LNCAP (cell line): ENCODE data around the gene MAP3K20.

Source experiments
- TF ChIP-seq, protein P1 (sequence below): fragments of 450-650 bp; IDR thresholded peaks from 2 replicates; pipeline ENCODE4 v1.5.1; 2017; ENCODE audit warnings: mild to moderate bottlenecking

Gene MAP3K20

DNA sequence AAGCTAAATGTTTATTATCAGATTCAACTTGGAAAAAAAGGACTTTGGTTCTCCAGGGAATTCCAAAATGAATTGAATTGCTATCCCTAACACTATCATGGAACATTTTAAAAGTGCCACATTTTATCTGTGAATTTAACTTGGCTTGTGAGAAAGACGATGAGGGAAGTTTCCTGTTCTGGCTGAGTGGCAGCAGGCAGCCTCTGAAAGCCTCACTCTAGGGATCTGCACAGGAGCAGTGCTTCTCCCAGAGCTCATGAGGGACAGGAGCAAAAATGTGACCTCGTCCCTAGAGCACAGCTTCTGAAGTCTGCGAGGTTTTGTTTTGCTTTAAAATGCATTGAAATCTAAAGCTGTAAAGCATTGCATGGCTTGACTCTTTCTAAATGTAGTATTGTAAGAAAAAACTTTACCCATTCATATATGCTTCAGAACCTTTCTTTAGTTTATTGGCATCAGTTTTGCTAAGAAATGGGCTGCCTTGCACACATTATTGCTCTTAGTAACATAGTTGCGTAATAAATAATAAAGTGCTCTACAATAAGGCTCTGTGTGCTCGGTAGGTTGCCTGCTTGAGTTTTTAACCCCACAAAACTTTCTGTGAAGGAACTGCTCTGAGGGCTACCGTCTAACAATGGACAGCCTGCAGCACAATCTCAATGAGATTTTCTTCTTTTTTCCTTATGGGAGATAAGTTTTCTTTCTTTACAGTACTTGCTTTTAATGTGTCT is 142.8 kb downstream of the MAP3K20 start:
- TF ChIP-seq, protein P1, sequence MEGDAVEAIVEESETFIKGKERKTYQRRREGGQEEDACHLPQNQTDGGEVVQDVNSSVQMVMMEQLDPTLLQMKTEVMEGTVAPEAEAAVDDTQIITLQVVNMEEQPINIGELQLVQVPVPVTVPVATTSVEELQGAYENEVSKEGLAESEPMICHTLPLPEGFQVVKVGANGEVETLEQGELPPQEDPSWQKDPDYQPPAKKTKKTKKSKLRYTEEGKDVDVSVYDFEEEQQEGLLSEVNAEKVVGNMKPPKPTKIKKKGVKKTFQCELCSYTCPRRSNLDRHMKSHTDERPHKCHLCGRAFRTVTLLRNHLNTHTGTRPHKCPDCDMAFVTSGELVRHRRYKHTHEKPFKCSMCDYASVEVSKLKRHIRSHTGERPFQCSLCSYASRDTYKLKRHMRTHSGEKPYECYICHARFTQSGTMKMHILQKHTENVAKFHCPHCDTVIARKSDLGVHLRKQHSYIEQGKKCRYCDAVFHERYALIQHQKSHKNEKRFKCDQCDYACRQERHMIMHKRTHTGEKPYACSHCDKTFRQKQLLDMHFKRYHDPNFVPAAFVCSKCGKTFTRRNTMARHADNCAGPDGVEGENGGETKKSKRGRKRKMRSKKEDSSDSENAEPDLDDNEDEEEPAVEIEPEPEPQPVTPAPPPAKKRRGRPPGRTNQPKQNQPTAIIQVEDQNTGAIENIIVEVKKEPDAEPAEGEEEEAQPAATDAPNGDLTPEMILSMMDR = no peak

DNA sequence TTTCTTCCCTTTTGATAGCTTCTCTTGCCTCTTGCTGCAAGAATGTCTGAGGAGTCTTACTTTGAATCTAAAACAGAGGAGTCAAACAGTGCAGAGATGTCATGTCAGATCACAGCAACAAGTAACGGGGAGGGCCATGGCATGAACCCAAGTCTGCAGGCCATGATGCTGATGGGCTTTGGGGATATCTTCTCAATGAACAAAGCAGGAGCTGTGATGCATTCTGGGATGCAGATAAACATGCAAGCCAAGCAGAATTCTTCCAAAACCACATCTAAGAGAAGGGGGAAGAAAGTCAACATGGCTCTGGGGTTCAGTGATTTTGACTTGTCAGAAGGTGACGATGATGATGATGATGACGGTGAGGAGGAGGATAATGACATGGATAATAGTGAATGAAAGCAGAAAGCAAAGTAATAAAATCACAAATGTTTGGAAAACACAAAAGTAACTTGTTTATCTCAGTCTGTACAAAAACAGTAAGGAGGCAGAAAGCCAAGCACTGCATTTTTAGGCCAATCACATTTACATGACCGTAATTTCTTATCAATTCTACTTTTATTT is 145.6 kb downstream of the MAP3K20 start:
- TF ChIP-seq, protein P1 = no peak

DNA sequence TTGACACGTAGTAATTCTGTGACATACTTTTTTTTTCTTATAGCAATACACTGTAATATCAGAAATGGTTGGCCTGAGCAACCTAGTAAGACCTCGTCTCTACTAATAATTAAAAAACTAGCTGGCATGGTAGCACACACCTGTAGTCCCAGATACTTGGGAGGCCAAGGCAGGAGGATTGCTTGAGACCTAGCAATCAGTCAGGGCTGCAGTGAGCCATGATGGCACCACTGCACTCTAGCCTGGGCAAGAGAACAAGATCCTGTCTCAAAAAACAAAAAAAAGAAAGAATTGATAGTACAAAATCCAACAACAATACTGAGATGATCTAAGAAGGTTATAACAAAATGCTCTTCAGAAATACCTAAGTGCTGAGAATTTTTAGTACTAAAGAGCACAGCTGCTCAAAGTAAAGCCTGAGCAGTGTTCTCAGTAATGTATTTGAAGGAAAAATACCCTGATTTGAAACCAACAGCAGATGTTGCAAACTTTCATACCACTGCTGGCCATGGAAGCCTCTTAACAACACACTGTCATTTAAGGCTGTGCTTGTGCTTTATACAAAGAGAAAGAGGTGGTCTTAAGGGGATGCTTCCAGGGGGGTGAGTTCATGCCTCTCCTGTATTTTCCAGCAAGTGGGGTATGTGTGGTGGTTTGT is 146.4 kb downstream of the MAP3K20 start:
- TF ChIP-seq, protein P1 = no peak

DNA sequence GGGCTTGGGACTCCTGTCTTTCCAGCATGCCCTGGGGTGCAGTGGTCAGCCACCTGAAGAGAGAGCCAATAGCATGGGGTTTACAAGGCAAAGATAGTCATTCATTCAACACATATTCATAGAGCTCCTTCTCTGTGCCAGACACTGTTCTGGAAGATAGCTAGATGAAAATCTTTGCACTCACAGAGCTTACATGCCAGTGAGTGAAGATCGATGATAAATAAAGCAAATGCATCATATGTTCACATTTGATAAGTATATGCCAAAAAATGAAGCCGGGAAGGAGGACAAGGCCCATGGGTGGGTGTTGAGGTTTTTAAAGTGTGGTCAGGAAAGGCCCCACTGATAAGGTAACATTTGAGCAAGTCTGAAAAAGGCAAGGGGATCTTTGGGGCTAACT is 148.2 kb downstream of the MAP3K20 start:
- TF ChIP-seq, protein P1 = no peak

DNA sequence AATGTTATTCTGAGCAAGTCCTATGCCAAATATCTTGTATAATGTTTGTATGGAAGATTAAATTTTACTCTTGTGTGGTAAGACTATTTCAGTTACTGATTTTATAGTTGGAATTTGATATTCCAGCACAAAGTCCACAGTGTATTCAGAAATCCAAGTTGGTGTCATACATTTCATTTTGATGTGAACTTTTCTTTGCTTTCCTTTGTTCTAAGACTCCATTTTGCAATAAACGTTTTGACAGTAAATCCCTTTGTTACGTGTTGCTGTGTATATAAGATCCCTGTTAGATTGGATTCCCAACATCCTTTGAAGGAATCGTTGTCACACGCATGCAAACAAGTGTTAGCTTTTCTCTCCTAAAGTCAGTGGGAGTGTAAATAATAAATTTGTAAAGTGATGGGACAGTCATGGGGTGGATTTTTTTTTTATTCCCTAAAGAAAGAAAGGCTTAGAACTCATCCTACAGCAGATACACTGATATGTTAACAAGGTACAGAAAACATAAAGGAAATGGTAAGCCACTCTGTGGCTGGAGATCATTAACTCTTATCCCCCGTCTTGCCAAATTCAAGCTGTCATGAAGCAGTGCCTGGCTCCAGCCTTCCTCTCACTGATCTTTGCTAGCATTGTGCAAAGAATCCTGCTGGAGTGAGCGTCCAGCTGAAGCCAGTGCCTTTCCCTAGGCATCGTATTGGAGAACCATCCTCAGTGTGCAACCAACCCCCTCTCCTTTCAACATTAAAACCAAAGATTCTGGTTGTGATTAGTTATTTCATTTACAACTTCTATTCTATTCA is 151.5 kb downstream of the MAP3K20 start:
- TF ChIP-seq, protein P1 = no peak

DNA sequence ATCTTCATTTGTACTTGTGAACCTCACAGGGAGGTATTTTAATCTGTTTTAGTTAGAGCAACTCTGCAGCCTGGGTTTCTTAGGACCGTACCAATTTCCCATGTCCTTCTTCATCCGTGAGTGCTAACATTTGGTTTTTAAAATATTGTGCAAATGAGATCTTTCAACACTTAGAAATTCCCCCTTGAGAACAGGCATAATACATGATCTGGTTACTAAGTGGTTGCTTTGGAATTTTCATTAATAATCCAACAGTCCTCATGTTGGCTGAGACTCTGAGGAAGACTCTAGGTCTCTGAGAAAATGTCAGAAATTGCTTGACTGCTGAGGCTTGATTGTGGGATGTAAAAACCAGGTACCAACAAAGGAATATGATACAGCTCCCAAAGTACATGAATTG is 153.4 kb downstream of the MAP3K20 start:
- TF ChIP-seq, protein P1 = no peak

DNA sequence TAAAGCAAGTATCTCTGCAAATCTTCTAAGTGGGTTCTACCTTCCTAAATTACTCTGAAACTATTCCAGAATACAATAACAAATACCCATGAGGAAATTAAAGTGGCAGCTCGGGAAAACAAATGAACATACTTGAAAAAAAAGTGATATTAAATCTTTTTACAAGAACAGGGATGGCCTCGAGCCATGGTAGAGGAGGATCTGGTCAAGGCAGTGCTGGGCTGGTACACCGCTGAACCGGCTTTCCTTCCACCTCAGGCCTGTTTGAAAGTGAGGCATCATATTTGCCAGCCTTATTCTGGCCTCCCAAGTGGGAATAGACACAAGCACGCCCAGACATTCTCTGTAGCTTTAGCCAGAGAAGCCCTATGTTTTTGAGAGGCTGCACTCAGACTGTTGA is 154.5 kb downstream of the MAP3K20 start:
- TF ChIP-seq, protein P1 = no peak
